H9 (cell line): ENCODE results near the gene VIPR2. TPM values are rescaled to one million over a fixed set of nuclear protein-coding genes. Genes with fewer than 3 reads are reported as not detected.

Source experiments
- DNase-seq: peaks from one replicate; pipeline ENCODE4 v3.0.0-alpha.2; 2017
- H2AFZ ChIP-seq: one replicate; pipeline ENCODE4 v1.6.1; 2013; ENCODE audit warnings: mild to moderate bottlenecking, low read length, control low read depth, moderate library complexity
- H2AK5ac ChIP-seq: 2 replicates; pipeline ENCODE4 v1.6.1; 2013; ENCODE audit warnings: low read length, control low read depth, mixed read lengths; ENCODE audit not compliant: insufficient read length
- H2BK120ac ChIP-seq: one replicate; pipeline ENCODE4 v1.6.1; 2013; ENCODE audit warnings: low read depth, mild to moderate bottlenecking, low read length, control low read depth, inconsistent platforms; ENCODE audit not compliant: poor library complexity, severe bottlenecking
- H2BK12ac ChIP-seq: 2 replicates; pipeline ENCODE4 v1.6.1; 2013; ENCODE audit warnings: low read length, control low read depth, mixed read lengths, low read depth; ENCODE audit not compliant: insufficient read length
- H2BK15ac ChIP-seq: 2 replicates; pipeline ENCODE4 v1.6.1; 2013; ENCODE audit warnings: low read depth, low read length, control low read depth
- H2BK20ac ChIP-seq: one replicate; pipeline ENCODE4 v1.6.1; 2013; ENCODE audit warnings: low read depth, mild to moderate bottlenecking, low read length, control low read depth, inconsistent platforms; ENCODE audit not compliant: poor library complexity, severe bottlenecking
- H2BK5ac ChIP-seq: 2 replicates; pipeline ENCODE4 v1.6.1; 2013; ENCODE audit warnings: low read length, control low read depth, mixed read lengths; ENCODE audit not compliant: insufficient read length
- H3K14ac ChIP-seq: 2 replicates; pipeline ENCODE4 v1.6.1; 2013; ENCODE audit warnings: low read length, control low read depth; ENCODE audit not compliant: insufficient read depth
- H3K18ac ChIP-seq: 2 replicates; pipeline ENCODE4 v1.6.1; 2013; ENCODE audit warnings: low read depth, mild to moderate bottlenecking, mixed read lengths, low read length, control low read depth; ENCODE audit not compliant: insufficient read length
- H3K23ac ChIP-seq: 2 replicates; pipeline ENCODE4 v1.6.1; 2013; ENCODE audit warnings: low read length, control low read depth, mixed read lengths, low read depth; ENCODE audit not compliant: insufficient read length
- H3K23me2 ChIP-seq: 2 replicates; pipeline ENCODE4 v1.6.1; 2013; ENCODE audit warnings: low read depth, mild to moderate bottlenecking, mixed read lengths, low read length, control low read depth; ENCODE audit not compliant: insufficient read length, poor library complexity, severe bottlenecking
- H3K27ac ChIP-seq: 2 replicates; pipeline ENCODE4 v1.5.1; 2013; ENCODE audit warnings: low read length, control low read depth, mixed read lengths, low read depth; ENCODE audit not compliant: insufficient read length
- H3K27me3 ChIP-seq: 2 replicates; pipeline ENCODE4 v1.6.1; 2013; ENCODE audit warnings: low read length, control low read depth, inconsistent platforms; ENCODE audit not compliant: insufficient read depth
- H3K4ac ChIP-seq: 2 replicates; pipeline ENCODE4 v1.6.1; 2013; ENCODE audit warnings: low read depth, mild to moderate bottlenecking, control low read depth, inconsistent platforms, low read length, moderate library complexity
- H3K4me1 ChIP-seq: 2 replicates; pipeline ENCODE4 v1.6.1; 2013; ENCODE audit warnings: low read length, control low read depth, inconsistent platforms; ENCODE audit not compliant: insufficient read depth
- H3K4me2 ChIP-seq: 2 replicates; pipeline ENCODE4 v1.6.1; 2013; ENCODE audit warnings: low read length, control low read depth, mixed read lengths; ENCODE audit not compliant: insufficient read length, insufficient read depth
- H3K56ac ChIP-seq: 2 replicates; pipeline ENCODE4 v1.6.1; 2013; ENCODE audit warnings: low read depth, mild to moderate bottlenecking, mixed read lengths, low read length, control low read depth; ENCODE audit not compliant: insufficient read length
- H3K79me1 ChIP-seq: 2 replicates; pipeline ENCODE4 v1.6.1; 2013; ENCODE audit warnings: low read depth, mild to moderate bottlenecking, moderate library complexity, low read length, control low read depth, inconsistent platforms; ENCODE audit not compliant: insufficient read depth, poor library complexity, severe bottlenecking
- H3K79me2 ChIP-seq: 2 replicates; pipeline ENCODE4 v1.6.1; 2013; ENCODE audit warnings: low read length, control low read depth, inconsistent platforms; ENCODE audit not compliant: insufficient read depth
- H3K9ac ChIP-seq: 2 replicates; pipeline ENCODE4 v1.6.1; 2013; ENCODE audit warnings: low read length, control low read depth, mixed read lengths; ENCODE audit not compliant: insufficient read length; ENCODE audit errors: extremely low read depth
- H3K9me3 ChIP-seq: one replicate; pipeline ENCODE4 v1.6.1; 2013; ENCODE audit warnings: low read depth, low read length, inconsistent platforms; ENCODE audit not compliant: control insufficient read depth
- H3T11ph ChIP-seq: one replicate; pipeline ENCODE4 v1.6.1; 2013; ENCODE audit warnings: mild to moderate bottlenecking, low read length, control low read depth, inconsistent platforms
- H4K20me1 ChIP-seq: one replicate; pipeline ENCODE4 v1.6.1; 2013; ENCODE audit not compliant: control insufficient read depth, insufficient read length, insufficient read depth
- H4K5ac ChIP-seq: 2 replicates; pipeline ENCODE4 v1.6.1; 2013; ENCODE audit warnings: low read depth, mild to moderate bottlenecking, mixed read lengths, low read length, control low read depth; ENCODE audit not compliant: insufficient read length
- H4K8ac ChIP-seq: replicated peaks from 2 replicates; pipeline ENCODE4 v1.6.1; 2013; ENCODE audit warnings: low read length, control low read depth, mixed read lengths, low read depth; ENCODE audit not compliant: insufficient read length
- H4K91ac ChIP-seq: 2 replicates; pipeline ENCODE4 v1.6.1; 2013; ENCODE audit warnings: low read depth, mild to moderate bottlenecking, moderate library complexity, mixed read lengths, low read length, control low read depth; ENCODE audit not compliant: insufficient read length
- H3K27ac Mint-ChIP-seq, 3 experiments: 2 replicates in 2 of 3; 3 replicates in 1 of 3; pipeline ENCODE4 v1.8.0; 2020 to 2021; ENCODE audit warnings: mixed read lengths in 3 of 3, mild to moderate bottlenecking in 1 of 3, moderate library complexity in 1 of 3
- H3K27me3 Mint-ChIP-seq: 2 replicates; pipeline ENCODE4 v1.8.0; 2021; ENCODE audit warnings: low read depth, mild to moderate bottlenecking, moderate library complexity, mixed read lengths
- H3K36me3 Mint-ChIP-seq, 3 experiments: 2 replicates in 2 of 3; 3 replicates in 1 of 3; pipeline ENCODE4 v1.8.0; 2020 to 2021; ENCODE audit warnings: low read depth in 3 of 3, mixed read lengths in 3 of 3; ENCODE audit not compliant: insufficient read depth in 1 of 3
- H3K4me1 Mint-ChIP-seq, 2 experiments: 2 replicates each; pipeline ENCODE4 v1.8.0; 2020; ENCODE audit warnings: mixed read lengths in 2 of 2
- H3K4me3 Mint-ChIP-seq, 2 experiments: 2 replicates in 1 of 2; 3 replicates in 1 of 2; pipeline ENCODE4 v1.8.0; 2020 to 2021; ENCODE audit warnings: mild to moderate bottlenecking in 2 of 2, mixed read lengths in 2 of 2, moderate library complexity in 1 of 2
- H3K9me3 Mint-ChIP-seq, 2 experiments: 2 replicates in 1 of 2; 3 replicates in 1 of 2; pipeline ENCODE4 v1.8.0; 2020; ENCODE audit warnings: mild to moderate bottlenecking in 2 of 2, mixed read lengths in 2 of 2, moderate library complexity in 1 of 2
- CTCF ChIP-seq: fragments of 200-600 bp; sonication (generic); conservative IDR thresholded peaks from 3 replicates; pipeline ENCODE4 v1.8.0; 2021; ENCODE audit warnings: antibody characterized with exemption, mild to moderate bottlenecking
- WGBS: extraction: QIAGEN DNeasy Blood & Tissue Kit; methylation state at CpG from one replicate; pipeline ENCODE4 v1.1.7; 2013; ENCODE audit warnings: missing lambda C conversion rate, low lambda C conversion rate, mixed read lengths; ENCODE audit not compliant: insufficient read length; ENCODE audit errors: extremely low coverage; 5-methylcytosine and 5-hydroxymethylcytosine counted together
- total RNA-seq: library from RNA; stranded (reverse); gene quantifications from 2 replicates; pipeline ENCODE4 v1.2.1, GENCODE V29; 2021

The VIPR2 gene
- total RNA-seq, 1 experiment from 2014 or later = 1.6 TPM

GRCh38 chr7:159119851-159120539 lies 24.7 kb downstream of the VIPR2 start:
- Histone ChIP-seq H2AK5ac (no peak overlapping the region), H3K9ac (no peak overlapping the region), H3K14ac (no peak overlapping the region), H4K5ac (no peak overlapping the region), H3K9me3 (no peaks in the 10 kb centered on the region), H3K4me2 (no peak overlapping the region), H3K23me2 (no peaks in the 10 kb centered on the region), H2BK20ac (no peak overlapping the region), H3K79me1 (no peaks in the 10 kb centered on the region), H3K27me3 (no peaks in the 10 kb centered on the region), H2BK5ac (no peak overlapping the region), H3K4ac (no peak overlapping the region), H2BK15ac (no peak overlapping the region), H4K20me1 (no peaks in the 10 kb centered on the region), H4K91ac (no peak overlapping the region), H2BK120ac (no peak overlapping the region), H3K56ac (no peak overlapping the region), H2BK12ac (no peak overlapping the region), H3K23ac (no peak overlapping the region), H3T11ph (no peak overlapping the region), H3K27ac (no peak overlapping the region), H3K18ac (no peak overlapping the region), H2AFZ (no peak overlapping the region), H4K8ac (no peak overlapping the region), H3K4me1 (no peaks in the 10 kb centered on the region), H3K79me2 (no peaks in the 10 kb centered on the region)
- no peak for TF ChIP-seq CTCF
- H3K9me3 Mint-ChIP-seq = peaks cover 0 to 7% of the 10 kb centered on the region in 2 experiments; a peak in 2 of 5 replicates
- DNase-seq = no peak
- peaks cover 6% of the 10 kb centered on the region for H3K27me3 Mint-ChIP-seq
- H3K4me1 Mint-ChIP-seq = peaks cover 14 to 20% of the 10 kb centered on the region in 2 experiments
- WGBS = no CpG with 5 or more reads among the region's 11 CpGs
- no peak overlapping the region for H3K4me3 Mint-ChIP-seq
- H3K27ac Mint-ChIP-seq = no peak overlapping the region; a peak in 2 of 7 replicates
- no peaks in the 10 kb centered on the region for H3K36me3 Mint-ChIP-seq
